Activated naive CD4-positive, alpha-beta T cell treated with anti-CD3 and anti-CD28 coated beads for 36 hours (primary cell): ENCODE results near the gene REN. TPM values are rescaled to one million over a fixed set of nuclear protein-coding genes. Genes with fewer than 3 reads are reported as not detected.

Source experiments
- CTCF ChIA-PET: fragments of 350-600 bp; sonication (Branson Sonifier 250); formaldehyde crosslinking; loops from one replicate; lab custom pipeline; 2021; ENCODE audit warnings: antibody characterized with exemption; lab: Charles Lee
- DNase-seq: peaks from one replicate; pipeline ENCODE4 v3.0.0-alpha.2; 2020
- H3K27ac Mint-ChIP-seq: one replicate; pipeline ENCODE4 v1.8.0; 2021; ENCODE audit warnings: mild to moderate bottlenecking, mixed read lengths
- H3K27me3 Mint-ChIP-seq: one replicate; pipeline ENCODE4 v1.8.0; 2021; ENCODE audit warnings: low read depth, mixed read lengths
- H3K36me3 Mint-ChIP-seq: one replicate; pipeline ENCODE4 v1.8.0; 2021; ENCODE audit warnings: low read depth, mixed read lengths
- H3K4me1 Mint-ChIP-seq: one replicate; pipeline ENCODE4 v1.8.0; 2021; ENCODE audit warnings: low read depth, mixed read lengths
- H3K4me3 Mint-ChIP-seq: one replicate; pipeline ENCODE4 v1.8.0; 2021; ENCODE audit warnings: mild to moderate bottlenecking, moderate library complexity, mixed read lengths
- H3K9me3 Mint-ChIP-seq: one replicate; pipeline ENCODE4 v1.8.0; 2021; ENCODE audit warnings: mixed read lengths
- intact Hi-C: fragments of 100-400 bp; cut with micrococcal nuclease; formaldehyde crosslinking; loops from one replicate; pipeline ENCODE4 v1.15.1; 2023
- total RNA-seq, 2 experiments: library from RNA; stranded (reverse); gene quantifications; one replicate each; pipeline ENCODE4 v1.2.3, GENCODE V29; 2021

The REN gene
- total RNA-seq, 2 experiments from 2014 or later: not detected

GRCh38 chr1:204169858-204170257 is 3.7 kb upstream of the REN start:
- no peak overlapping the region for H3K4me3 Mint-ChIP-seq
- peaks cover 6% of the 10 kb centered on the region for H3K36me3 Mint-ChIP-seq
- H3K9me3 Mint-ChIP-seq: peaks cover 40% of the 10 kb centered on the region
- intact Hi-C loops: no loop called here
- H3K4me1 Mint-ChIP-seq: no peaks in the 10 kb centered on the region
- CTCF ChIA-PET: interaction anchor here (0.5 kb wide), 1 partner anchor 16 kb away, joined by 3 read pairs; no protein-coding TSS in a partner anchor
- peaks cover 4% of the 10 kb centered on the region for H3K27me3 Mint-ChIP-seq
- H3K27ac Mint-ChIP-seq: no peak overlapping the region
- DNase-seq: no peak

GRCh38 chr1:204167730-204168129 is 1.6 kb upstream of the REN start:
- Mint-ChIP-seq H3K36me3 (peaks cover 6% of the 10 kb centered on the region), H3K9me3 (peaks cover 36% of the 10 kb centered on the region), H3K4me3 (no peak overlapping the region), H3K4me1 (no peaks in the 10 kb centered on the region), H3K27ac (no peak overlapping the region), H3K27me3 (no peaks in the 10 kb centered on the region)
- no peak for DNase-seq
- CTCF ChIA-PET: interaction anchor here (0.6 to 7.9 kb wide), 4 partner anchors 17 to 305 kb away, joined by 3 to 89 read pairs (median 3); no protein-coding TSS in a partner anchor
- intact Hi-C loops: no loop called here

GRCh38 chr1:204162494-204163074 is 3.6 kb downstream of the REN start:
- CTCF ChIA-PET: interaction anchor here (0.6 to 8.1 kb wide), 39 partner anchors 9 to 825 kb away, joined by 3 to 89 read pairs (median 4); partner anchors contain the start of genes ETNK2, PLEKHA6 and SNRPE
- DNase-seq: peak; percentile 87
- intact Hi-C loops: loop anchor here (1.0 to 2.0 kb wide), 5 partner anchors 45 to 645 kb away; no protein-coding TSS in a partner anchor
- Mint-ChIP-seq H3K4me3 (no peak overlapping the region), H3K27ac (no peak overlapping the region), H3K4me1 (no peaks in the 10 kb centered on the region), H3K27me3 (peaks cover 1% of the 10 kb centered on the region), H3K9me3 (peaks cover 2% of the 10 kb centered on the region), H3K36me3 (peaks cover 3% of the 10 kb centered on the region)

- H3K4me1 Mint-ChIP-seq: no peaks in the 10 kb centered on the region
- H3K27ac Mint-ChIP-seq: no peak overlapping the region
- H3K27me3 Mint-ChIP-seq: peaks cover 1% of the 10 kb centered on the region
- intact Hi-C loops: loop anchor here (1.0 to 2.0 kb wide), 5 partner anchors 45 to 645 kb away; no protein-coding TSS in a partner anchor
- CTCF ChIA-PET: interaction anchor here (0.6 to 8.1 kb wide), 26 partner anchors 10 to 344 kb away, joined by 3 to 89 read pairs (median 6); partner anchors contain the start of genes ETNK2, PLEKHA6 and SNRPE
- no peaks in the 10 kb centered on the region for H3K9me3 Mint-ChIP-seq
- no peaks in the 10 kb centered on the region for H3K36me3 Mint-ChIP-seq
- H3K4me3 Mint-ChIP-seq: no peak overlapping the region
- no peak for DNase-seq
These were observed 4.3 kb downstream of the REN start for GRCh38 chr1:204161609-204162493.

GRCh38 chr1:204157962-204158361 is 8.2 kb downstream of the REN start:
- H3K27me3 Mint-ChIP-seq: peaks cover 1% of the 10 kb centered on the region
- no peak overlapping the region for H3K4me3 Mint-ChIP-seq
- intact Hi-C loops: no loop called here
- no peak for DNase-seq
- H3K9me3 Mint-ChIP-seq: no peaks in the 10 kb centered on the region
- no peaks in the 10 kb centered on the region for H3K4me1 Mint-ChIP-seq
- no peaks in the 10 kb centered on the region for H3K36me3 Mint-ChIP-seq
- CTCF ChIA-PET: interaction anchor here (1.3 to 1.4 kb wide), 2 partner anchors 49 to 52 kb away, joined by 3 read pairs; no protein-coding TSS in a partner anchor
- no peak overlapping the region for H3K27ac Mint-ChIP-seq

GRCh38 chr1:204155881-204156280 is 10.3 kb downstream of the REN start:
- Mint-ChIP-seq H3K9me3 (no peaks in the 10 kb centered on the region), H3K4me3 (no peak overlapping the region), H3K27me3 (no peaks in the 10 kb centered on the region), H3K27ac (no peak overlapping the region), H3K4me1 (no peaks in the 10 kb centered on the region), H3K36me3 (no peaks in the 10 kb centered on the region)
- CTCF ChIA-PET: interaction anchor here (0.9 to 2.7 kb wide), 2 partner anchors 9 to 26 kb away, joined by 6 to 9 read pairs; no protein-coding TSS in a partner anchor
- intact Hi-C loops: no loop called here
- no peak for DNase-seq

GRCh38 chr1:204154568-204155255 is 11.4 kb downstream of the REN start:
- DNase-seq: no peak
- Mint-ChIP-seq H3K4me3 (no peak overlapping the region), H3K4me1 (no peaks in the 10 kb centered on the region), H3K36me3 (no peaks in the 10 kb centered on the region), H3K9me3 (no peaks in the 10 kb centered on the region), H3K27ac (no peak overlapping the region), H3K27me3 (no peaks in the 10 kb centered on the region)
- intact Hi-C loops: no loop called here
- CTCF ChIA-PET: interaction anchor here (1.2 to 2.7 kb wide), 3 partner anchors 8 to 52 kb away, joined by 5 to 9 read pairs (median 5); no protein-coding TSS in a partner anchor

GRCh38 chr1:204153667-204154066 is 12.5 kb downstream of the REN start:
- H3K36me3 Mint-ChIP-seq: no peaks in the 10 kb centered on the region
- no peak for DNase-seq
- intact Hi-C loops: no loop called here
- no peak overlapping the region for H3K27ac Mint-ChIP-seq
- no peaks in the 10 kb centered on the region for H3K27me3 Mint-ChIP-seq
- CTCF ChIA-PET: interaction anchor here (1.8 to 2.7 kb wide), 2 partner anchors 9 to 24 kb away, joined by 5 to 9 read pairs; no protein-coding TSS in a partner anchor
- no peak overlapping the region for H3K4me3 Mint-ChIP-seq
- no peaks in the 10 kb centered on the region for H3K9me3 Mint-ChIP-seq
- H3K4me1 Mint-ChIP-seq: no peaks in the 10 kb centered on the region

- H3K36me3 Mint-ChIP-seq: no peaks in the 10 kb centered on the region
- no peaks in the 10 kb centered on the region for H3K9me3 Mint-ChIP-seq
- DNase-seq: no peak
- H3K27ac Mint-ChIP-seq: no peak overlapping the region
- H3K4me1 Mint-ChIP-seq: no peaks in the 10 kb centered on the region
- intact Hi-C loops: no loop called here
- CTCF ChIA-PET: interaction anchor here (1.0 to 1.8 kb wide), 4 partner anchors 10 to 246 kb away, joined by 3 to 7 read pairs (median 5); no protein-coding TSS in a partner anchor
- H3K27me3 Mint-ChIP-seq: no peaks in the 10 kb centered on the region
- peak overlapping the region; percentile 66 for H3K4me3 Mint-ChIP-seq
These were observed 13.7 kb downstream of the REN start for GRCh38 chr1:204152310-204153044.

GRCh38 chr1:204151552-204152309 is 14.4 kb downstream of the REN start, which contains the start of gene ETNK2:
Gene ETNK2 (minus strand): TSS chr1:204152044. CDS start chr1:204151852, 192 bp downstream.
- Mint-ChIP-seq H3K4me3 (peak within 1 kb of the TSS; percentile 66), H3K4me1 (no peaks in the 10 kb centered on the region), H3K9me3 (no peaks in the 10 kb centered on the region), H3K27ac (no peak within 1 kb of the TSS), H3K36me3 (no peaks in the 10 kb centered on the region), H3K27me3 (no peaks in the 10 kb centered on the region)
- DNase-seq: peak; percentile 32
- intact Hi-C loops: no loop called here
- CTCF ChIA-PET: interaction anchor here (0.9 to 1.8 kb wide), 5 partner anchors 11 to 247 kb away, joined by 3 to 7 read pairs (median 3); no protein-coding TSS in a partner anchor
